T follicular helper cell (primary cell): Measurements from ENCODE around the gene TNIP2.
"Not testable (repeated sequence)": the region's sequence is repeated elsewhere in the genome, so short reads cannot be mapped to it uniquely, and the experiment has no call there.

Experiments
- DNase-seq: peaks from one replicate; pipeline ENCODE4 v3.0.0-alpha.2; 2020; ENCODE audit warnings: low read depth

The TNIP2 gene

GRCh38 chr4:2745516-2745915 lies 10.6 kb downstream of the TNIP2 start:
- DNase-seq: no peak

GRCh38 chr4:2744576-2745270 lies 11.4 kb downstream of the TNIP2 start:
- no peak for DNase-seq

GRCh38 chr4:2743518-2744445 lies 12.4 kb downstream of the TNIP2 start:
- DNase-seq: no peak

- DNase-seq: no peak
Observed at GRCh38 chr4:2742823-2743517, 13.2 kb downstream of the TNIP2 start.

- no peak for DNase-seq
Observed at GRCh38 chr4:2742081-2742822, 13.9 kb downstream of the TNIP2 start.

GRCh38 chr4:2741626-2742025 lies 14.5 kb downstream of the TNIP2 start:
- no peak for DNase-seq

GRCh38 chr4:2738296-2738695 lies 17.8 kb downstream of the TNIP2 start:
- DNase-seq: not testable (repeated sequence)

- no peak for DNase-seq
Observed at GRCh38 chr4:2735869-2736268, 20.3 kb downstream of the TNIP2 start.

GRCh38 chr4:2734612-2735011 lies 21.5 kb downstream of the TNIP2 start:
- DNase-seq: no peak

GRCh38 chr4:2733844-2734574 lies 22.1 kb downstream of the TNIP2 start:
- DNase-seq: no peak

GRCh38 chr4:2733001-2733843 lies 22.9 kb downstream of the TNIP2 start:
- no peak for DNase-seq

GRCh38 chr4:2732526-2732925 lies 23.6 kb downstream of the TNIP2 start:
- no peak for DNase-seq

GRCh38 chr4:2731907-2732317 lies 24.2 kb downstream of the TNIP2 start:
- DNase-seq: no peak

- no peak for DNase-seq
Observed at GRCh38 chr4:2729533-2729875, 26.6 kb downstream of the TNIP2 start.

GRCh38 chr4:2728806-2729532 lies 27.2 kb downstream of the TNIP2 start:
- no peak for DNase-seq

GRCh38 chr4:2728221-2728620 lies 27.9 kb downstream of the TNIP2 start:
- no peak for DNase-seq

GRCh38 chr4:2726881-2727280 lies 29.3 kb downstream of the TNIP2 start:
- not testable (repeated sequence) for DNase-seq

- no peak for DNase-seq
Observed at GRCh38 chr4:2725380-2725779, 30.8 kb downstream of the TNIP2 start.

GRCh38 chr4:2723751-2724150 lies 32.4 kb downstream of the TNIP2 start:
- DNase-seq: no peak

- DNase-seq: no peak
Observed at GRCh38 chr4:2722033-2722432, 34.1 kb downstream of the TNIP2 start.
